ENCODE data around the gene OAT.

The OAT gene

GRCh38 chr10:124450012-124450782 is 31.5 kb upstream of the OAT start, which contains the start of gene NKX1-2:
Gene NKX1-2 (minus strand): TSS chr10:124450035. CDS start chr10:124449943, 92 bp downstream.
- no peaks in the 10 kb centered on the region for H4K20me1 ChIP-seq (ENCODE audit: insufficient read depth, low read length)
- TF ChIP-seq EZH2 (optimal IDR thresholded peaks at IDR 0.05; ENCODE audit: low read depth, low read length) (no peak), EZH2phosphoT487 (IDR thresholded peaks at IDR 0.05; ENCODE audit: low read length) (no peak), CTCF (IDR thresholded peaks at IDR 0.05; ENCODE audit: low read length) (no peak)
- H3K36me3 ChIP-seq (replicated peaks; ENCODE audit: insufficient read depth, low read length) = no peaks in the 10 kb centered on the region
- H3K4me3 ChIP-seq (ENCODE audit: low read length) = peak within 1 kb of the TSS; percentile 7; the same call in 1 of the 2 replicates
- no peak within 1 kb of the TSS for H3K27ac ChIP-seq (ENCODE audit: low read length)
- H2AFZ ChIP-seq (ENCODE audit: low read length) = no peak within 1 kb of the TSS
- no peak for DNase-seq
- H3K4me2 ChIP-seq (ENCODE audit: low read depth, low read length) = peak within 1 kb of the TSS; percentile 37; the same call in 1 of the 2 replicates
- H3K9me2 ChIP-seq (replicated peaks; ENCODE audit: insufficient read depth, low read length) = no peaks in the 10 kb centered on the region
- H3F3A ChIP-seq (ENCODE audit: insufficient read depth, low read length) = no peaks in the 10 kb centered on the region
- H3K9ac ChIP-seq (ENCODE audit: low read length) = no peak within 1 kb of the TSS
- H3K9me3 ChIP-seq (replicated peaks; ENCODE audit: insufficient read depth, low read length) = no peaks in the 10 kb centered on the region
- H3K79me2 ChIP-seq (ENCODE audit: low read length) = no peaks in the 10 kb centered on the region
- peaks cover 63% of the 10 kb centered on the region for H3K27me3 ChIP-seq (replicated peaks; ENCODE audit: insufficient read depth, low read length)
- no peaks in the 10 kb centered on the region for H3K4me1 ChIP-seq (ENCODE audit: low read length)

GRCh38 chr10:124449170-124450011 is 30.7 kb upstream of the OAT start:
- Histone ChIP-seq H2AFZ (ENCODE audit: low read length) (no peak overlapping the region), H3K4me1 (ENCODE audit: low read length) (no peaks in the 10 kb centered on the region), H3K36me3 (replicated peaks; ENCODE audit: insufficient read depth, low read length) (no peaks in the 10 kb centered on the region), H3K4me3 (ENCODE audit: low read length) (0 out of 2 replicates have a peak overlapping the region, but pooled peaks have one; percentile 7), H3K27ac (ENCODE audit: low read length) (no peak overlapping the region), H3F3A (ENCODE audit: insufficient read depth, low read length) (no peaks in the 10 kb centered on the region), H3K27me3 (replicated peaks; ENCODE audit: insufficient read depth, low read length) (peaks cover 63% of the 10 kb centered on the region), H4K20me1 (ENCODE audit: insufficient read depth, low read length) (no peaks in the 10 kb centered on the region), H3K9me2 (replicated peaks; ENCODE audit: insufficient read depth, low read length) (no peaks in the 10 kb centered on the region), H3K79me2 (ENCODE audit: low read length) (no peaks in the 10 kb centered on the region), H3K9me3 (replicated peaks; ENCODE audit: insufficient read depth, low read length) (no peaks in the 10 kb centered on the region), H3K9ac (ENCODE audit: low read length) (no peak overlapping the region), H3K4me2 (ENCODE audit: low read depth, low read length) (peak overlapping the region; percentile 37; the same call in 1 of the 2 replicates)
- no peak for DNase-seq
- TF ChIP-seq EZH2 (optimal IDR thresholded peaks at IDR 0.05; ENCODE audit: low read depth, low read length) (peak; percentile 70), EZH2phosphoT487 (IDR thresholded peaks at IDR 0.05; ENCODE audit: low read length) (no peak), CTCF (IDR thresholded peaks at IDR 0.05; ENCODE audit: low read length) (no peak)

- no peak for DNase-seq
- Histone ChIP-seq H2AFZ (ENCODE audit: low read length) (no peak overlapping the region), H3K36me3 (replicated peaks; ENCODE audit: insufficient read depth, low read length) (no peaks in the 10 kb centered on the region), H3K9ac (ENCODE audit: low read length) (no peak overlapping the region), H3K4me3 (ENCODE audit: low read length) (peak overlapping the region; percentile 7; the same call in 1 of the 2 replicates), H3K9me2 (replicated peaks; ENCODE audit: insufficient read depth, low read length) (no peaks in the 10 kb centered on the region), H3K27me3 (replicated peaks; ENCODE audit: insufficient read depth, low read length) (peaks cover 63% of the 10 kb centered on the region), H3K4me2 (ENCODE audit: low read depth, low read length) (peak overlapping the region; percentile 37; the same call in 1 of the 2 replicates), H3K27ac (ENCODE audit: low read length) (no peak overlapping the region), H3K9me3 (replicated peaks; ENCODE audit: insufficient read depth, low read length) (no peaks in the 10 kb centered on the region), H3K79me2 (ENCODE audit: low read length) (no peaks in the 10 kb centered on the region), H3K4me1 (ENCODE audit: low read length) (no peaks in the 10 kb centered on the region), H4K20me1 (ENCODE audit: insufficient read depth, low read length) (no peaks in the 10 kb centered on the region), H3F3A (ENCODE audit: insufficient read depth, low read length) (no peaks in the 10 kb centered on the region)
- peak; percentile 16; the same call in 1 of the 2 replicates for TF ChIP-seq CTCF (IDR thresholded peaks at IDR 0.05; ENCODE audit: low read length)
- TF ChIP-seq EZH2 (optimal IDR thresholded peaks at IDR 0.05; ENCODE audit: low read depth, low read length) = no peak
Observed at GRCh38 chr10:124448696-124449169, 30.0 kb upstream of the OAT start.

Data from MM.1S (cell line).